HG03103 (cell line): ENCODE measurements around the gene BFSP1.

Experiments used
- ATAC-seq: cut with Tn5 transposase; IDR thresholded peaks from one replicate; pipeline ENCODE4 v1.9.1; 2021; ENCODE audit warnings: low read depth; ENCODE audit not compliant: unreplicated experiment

BFSP1 gene

DNA sequence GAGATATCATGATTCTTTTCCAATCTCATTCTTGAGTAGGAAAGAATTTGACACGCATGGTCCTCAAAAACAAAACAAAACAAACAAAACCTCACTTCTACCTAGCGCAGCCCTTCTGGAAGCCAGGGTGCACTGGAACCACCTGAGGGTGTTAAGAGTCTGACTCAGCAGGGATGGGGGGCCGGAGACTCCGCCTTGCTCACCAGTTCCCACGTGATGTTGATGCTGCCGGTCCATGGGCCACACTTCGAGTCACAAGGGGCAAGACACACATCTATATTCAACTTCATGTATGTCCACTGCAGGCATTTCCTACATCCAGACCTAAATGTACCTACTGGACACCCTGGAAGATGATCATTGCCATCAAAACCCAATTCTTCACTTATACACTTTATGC is 30.4 kb downstream of the BFSP1 start:
- no peak for ATAC-seq

GRCh38 chr20:17500271-17500670 is 30.9 kb downstream of the BFSP1 start:
- no peak for ATAC-seq

DNA sequence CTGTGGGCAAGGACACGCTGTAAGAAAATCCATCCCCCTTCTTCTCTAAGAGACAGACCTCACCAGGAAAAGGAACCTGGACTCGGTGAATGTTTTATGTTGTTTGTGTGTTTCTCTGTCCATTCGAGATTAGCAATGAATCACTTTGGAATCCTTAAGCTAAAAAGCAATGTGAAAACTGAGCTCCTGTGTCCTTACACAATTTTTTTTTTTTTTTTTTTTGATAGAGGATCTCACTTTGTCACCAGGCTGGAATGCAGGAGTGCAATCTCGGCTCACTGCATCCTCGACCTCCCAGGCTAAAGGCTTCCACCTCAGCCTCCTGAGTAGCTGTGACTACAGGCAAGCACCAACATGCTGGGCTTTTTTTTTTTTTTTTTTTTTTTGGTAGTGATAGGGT is 32.1 kb downstream of the BFSP1 start:
- no peak for ATAC-seq

DNA sequence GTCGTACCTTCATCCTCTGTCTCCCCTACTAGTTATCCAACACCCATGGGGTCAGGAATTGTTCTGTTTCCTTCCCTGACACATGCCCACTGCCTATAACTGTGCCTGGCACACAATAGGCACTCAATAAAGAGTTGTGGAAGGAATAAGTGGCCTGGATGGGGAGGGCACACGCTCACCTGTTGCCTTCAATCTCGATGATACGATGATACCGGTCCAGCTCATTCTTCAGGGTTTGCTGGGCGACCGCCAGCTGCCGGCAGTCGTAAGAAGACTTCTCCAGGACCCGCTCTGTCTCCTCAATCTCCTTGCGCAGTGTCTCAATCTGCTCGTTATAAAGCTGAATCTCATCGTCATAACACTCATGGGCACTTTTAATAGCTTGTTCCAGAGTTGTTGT is 32.5 kb downstream of the BFSP1 start:
- ATAC-seq, result no peak

DNA sequence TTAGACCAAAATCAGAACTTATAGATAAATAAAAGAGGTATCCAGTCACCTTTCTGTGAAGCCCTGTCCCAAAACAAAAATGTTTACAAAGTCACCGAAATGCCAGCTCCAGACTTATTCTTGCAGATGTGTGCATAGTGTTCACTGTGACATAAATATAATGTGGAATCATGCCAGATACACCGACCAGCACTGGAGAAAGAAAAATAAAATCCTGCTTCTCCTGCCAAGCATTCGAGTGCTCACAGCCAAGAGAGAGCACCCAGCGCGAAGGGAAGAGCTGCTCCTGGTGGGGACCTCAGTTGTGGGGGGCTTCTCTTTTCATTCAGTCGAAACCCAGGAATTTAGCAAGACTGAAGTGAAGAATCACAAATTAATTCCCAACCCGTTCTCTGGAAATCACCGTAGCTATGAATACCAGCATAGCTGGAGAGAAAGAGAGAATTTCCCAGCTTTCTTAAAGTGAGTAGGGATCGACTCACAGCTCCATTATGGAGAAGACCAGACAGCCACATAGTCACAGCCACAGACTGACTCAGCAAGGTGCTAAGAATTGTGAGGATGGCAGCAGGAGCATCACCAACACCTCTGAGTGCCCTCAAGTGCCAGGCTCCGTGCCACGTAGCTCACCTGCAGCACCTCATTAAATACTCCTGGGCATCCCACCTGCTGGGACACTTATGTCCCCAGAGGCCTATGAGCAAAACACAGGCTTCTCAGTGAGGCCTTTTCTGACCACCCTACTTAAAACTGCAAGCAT is 33.2 kb downstream of the BFSP1 start:
- ATAC-seq, result no peak

- ATAC-seq, result no peak
Observed at GRCh38 chr20:17495826-17496225, 35.4 kb downstream of the BFSP1 start.

DNA sequence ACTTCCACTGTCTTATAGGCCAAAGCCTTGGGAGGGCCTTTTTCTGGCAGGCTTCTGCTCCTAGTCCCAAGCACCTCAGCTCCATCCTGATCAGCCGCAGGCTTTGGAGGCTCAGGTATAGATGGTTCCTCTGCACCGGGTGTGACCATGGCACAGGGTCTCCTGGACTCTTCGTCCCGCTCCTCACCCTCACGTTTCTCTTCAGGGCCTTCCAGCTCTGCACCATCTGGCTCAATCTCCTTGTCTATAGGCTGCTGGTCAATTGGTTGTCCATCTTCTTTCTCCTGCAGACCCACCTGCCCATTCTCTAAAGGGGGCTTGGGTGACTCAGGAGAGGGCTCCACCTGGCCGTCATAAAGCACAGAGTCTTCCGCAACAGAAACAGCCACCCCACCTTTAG is 37.0 kb downstream of the BFSP1 start:
- ATAC-seq, result no peak

DNA sequence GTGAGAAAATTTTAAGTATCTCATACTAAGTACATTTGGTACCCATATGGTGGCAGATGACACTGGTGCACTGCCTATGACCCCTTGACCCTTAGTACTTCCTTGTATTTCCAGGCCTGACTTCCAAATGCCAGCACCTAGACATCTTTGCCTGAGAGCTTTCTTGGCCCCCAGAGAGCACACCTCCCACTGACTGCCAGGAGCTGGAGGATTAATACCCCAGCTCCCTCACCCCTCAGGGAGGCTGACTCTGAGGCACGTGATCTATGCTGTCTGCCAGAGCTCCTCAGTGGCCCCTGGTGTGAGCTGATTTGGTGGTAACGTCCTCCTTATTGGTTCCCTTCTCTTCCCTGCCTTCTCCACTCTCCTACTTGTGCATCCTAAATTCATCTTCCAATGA is 38.0 kb downstream of the BFSP1 start:
- ATAC-seq, result no peak

GRCh38 chr20:17491488-17491887 is 39.7 kb downstream of the BFSP1 start:
- no peak for ATAC-seq

DNA sequence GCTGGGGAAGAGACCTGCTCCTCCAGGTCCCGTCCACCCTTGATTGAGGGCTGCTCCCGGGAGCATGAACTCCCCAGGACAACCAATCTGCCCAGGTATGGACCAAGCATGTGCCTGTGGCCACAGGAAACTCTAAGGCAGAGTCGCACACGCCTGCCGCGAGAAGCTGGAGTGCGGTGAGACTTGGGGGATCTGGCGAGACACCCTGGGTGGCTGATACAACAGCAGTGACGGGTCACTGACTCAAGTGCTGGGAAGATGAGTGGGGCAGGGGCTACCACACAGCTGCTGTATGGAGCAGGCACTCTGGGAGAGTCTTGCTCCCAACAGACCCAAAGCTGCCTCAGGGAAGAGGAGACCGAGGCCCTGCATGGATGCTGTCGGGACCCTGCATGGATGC is 40.1 kb downstream of the BFSP1 start:
- ATAC-seq, result no peak

GRCh38 chr20:17490501-17490900 is 40.7 kb downstream of the BFSP1 start:
- ATAC-seq, result no peak

DNA sequence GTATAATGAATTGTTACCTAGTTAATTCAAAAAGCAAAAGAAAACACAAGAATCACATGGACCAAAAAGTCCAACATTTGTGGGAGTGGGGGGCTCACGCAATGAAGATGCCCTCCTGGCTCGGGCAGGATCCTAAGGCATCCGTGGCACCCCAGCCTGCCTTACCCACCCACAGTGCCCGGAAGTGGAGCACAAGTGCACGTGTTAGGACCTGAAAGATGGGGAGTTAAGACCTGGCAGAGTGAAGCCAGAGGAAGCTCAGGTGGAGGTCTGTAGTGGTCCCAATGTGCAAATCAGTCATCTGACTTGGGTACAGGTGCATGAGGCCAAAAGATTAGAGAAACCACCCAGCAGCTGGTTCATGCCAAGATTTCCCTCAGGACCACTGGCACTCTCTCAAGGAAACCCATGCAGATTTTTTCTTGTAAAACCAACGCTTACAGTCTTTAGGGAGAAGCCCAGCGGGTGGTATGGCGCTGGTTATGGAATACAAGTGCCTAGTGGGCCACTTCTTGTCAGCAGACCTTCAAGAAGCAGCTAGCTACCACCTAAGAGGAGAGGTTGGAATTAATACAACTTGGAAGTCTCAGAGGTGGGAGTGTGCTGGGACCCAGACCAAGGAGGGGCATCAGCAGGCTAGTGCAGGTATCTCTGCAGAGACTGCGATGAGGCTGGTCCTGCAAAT is 42.1 kb downstream of the BFSP1 start:
- no peak for ATAC-seq

DNA sequence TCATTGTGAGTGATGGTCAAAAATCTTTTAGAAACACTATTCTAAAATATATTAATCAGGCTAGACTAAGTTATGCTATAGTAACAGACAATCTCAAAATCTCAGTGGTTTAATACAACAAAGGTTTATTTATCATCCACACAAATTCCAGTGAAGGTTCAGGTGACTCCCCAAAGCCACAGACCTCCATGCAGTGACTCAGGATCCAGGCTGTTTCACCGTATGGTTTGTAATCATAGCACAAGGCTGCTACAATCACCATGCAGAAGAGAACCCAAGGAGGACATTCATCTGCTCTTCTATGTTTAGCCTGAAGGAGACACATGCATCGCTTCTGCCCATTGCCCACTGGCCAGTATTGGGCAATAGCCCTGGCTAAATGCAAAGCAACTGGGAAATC is 46.2 kb downstream of the BFSP1 start:
- ATAC-seq, result no peak

- no peak for ATAC-seq
Observed at GRCh38 chr20:17482536-17482935, 48.6 kb downstream of the BFSP1 start.

DNA sequence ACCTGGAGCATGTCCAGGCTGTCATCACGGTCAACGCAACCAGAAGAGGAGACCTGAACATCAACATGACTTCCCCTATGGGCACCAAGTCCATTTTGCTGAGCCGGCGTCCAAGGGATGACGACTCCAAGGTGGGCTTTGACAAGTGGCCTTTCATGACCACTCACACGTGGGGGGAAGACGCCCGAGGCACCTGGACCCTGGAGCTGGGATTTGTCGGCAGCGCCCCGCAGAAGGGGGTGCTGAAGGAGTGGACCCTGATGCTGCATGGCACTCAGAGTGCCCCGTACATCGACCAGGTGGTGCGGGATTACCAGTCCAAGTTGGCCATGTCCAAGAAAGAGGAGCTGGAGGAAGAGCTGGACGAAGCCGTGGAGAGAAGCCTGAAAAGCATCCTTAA is 49.5 kb downstream of the BFSP1 start:
- ATAC-seq, result no peak

DNA sequence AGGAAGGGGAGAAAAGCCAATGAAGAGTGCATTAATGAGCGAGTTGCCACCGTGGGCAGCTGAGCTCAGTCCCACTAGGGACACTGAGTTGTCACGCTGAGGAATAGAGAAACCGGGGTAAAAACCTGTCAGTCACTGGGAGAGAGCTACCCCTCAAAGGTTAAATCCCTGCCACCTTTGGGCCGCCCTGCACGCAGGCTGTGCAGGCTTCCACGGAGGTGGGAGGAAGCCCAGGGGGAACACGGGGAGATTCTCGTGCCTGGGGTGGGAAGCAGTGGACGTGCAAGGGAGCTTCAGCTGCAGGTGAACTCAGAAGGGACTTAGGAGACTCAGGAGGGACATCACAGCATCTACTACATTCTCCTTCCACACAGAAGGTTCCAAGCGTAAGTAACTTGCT is 50.5 kb downstream of the BFSP1 start:
- no peak for ATAC-seq

- ATAC-seq, result no peak
Observed at GRCh38 chr20:17479063-17479657, 52.0 kb downstream of the BFSP1 start.

- no peak for ATAC-seq
Observed at GRCh38 chr20:17473659-17474058, 57.5 kb downstream of the BFSP1 start.

DNA sequence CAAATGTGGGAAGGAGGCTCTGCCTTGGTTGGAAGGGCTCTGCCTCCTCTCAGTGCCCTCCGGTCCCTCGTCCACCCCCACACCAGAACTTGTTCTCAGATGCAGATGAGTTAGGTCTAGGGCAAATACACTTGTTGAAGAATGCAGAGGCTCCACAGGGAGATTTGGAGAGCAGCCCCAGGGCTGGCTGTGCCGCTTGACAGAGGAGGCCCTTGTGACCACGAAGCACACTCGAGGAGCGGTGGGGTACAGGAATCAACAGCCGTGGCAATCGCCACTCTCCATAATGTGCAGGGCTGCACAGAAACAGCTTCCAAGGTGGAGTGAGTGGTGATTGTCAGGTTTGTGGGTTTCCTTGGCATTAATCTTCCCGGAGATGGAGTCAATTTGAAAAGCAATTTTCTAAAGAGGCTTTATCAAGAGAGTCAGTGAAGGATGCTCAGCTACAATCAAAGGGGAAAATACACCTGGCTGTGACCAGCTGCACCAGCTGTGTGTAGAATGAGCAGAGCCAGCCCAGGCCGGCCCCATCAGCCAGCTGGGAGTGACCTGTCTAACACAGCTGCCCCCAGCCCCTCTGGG is 59.5 kb downstream of the BFSP1 start:
- no peak for ATAC-seq

DNA sequence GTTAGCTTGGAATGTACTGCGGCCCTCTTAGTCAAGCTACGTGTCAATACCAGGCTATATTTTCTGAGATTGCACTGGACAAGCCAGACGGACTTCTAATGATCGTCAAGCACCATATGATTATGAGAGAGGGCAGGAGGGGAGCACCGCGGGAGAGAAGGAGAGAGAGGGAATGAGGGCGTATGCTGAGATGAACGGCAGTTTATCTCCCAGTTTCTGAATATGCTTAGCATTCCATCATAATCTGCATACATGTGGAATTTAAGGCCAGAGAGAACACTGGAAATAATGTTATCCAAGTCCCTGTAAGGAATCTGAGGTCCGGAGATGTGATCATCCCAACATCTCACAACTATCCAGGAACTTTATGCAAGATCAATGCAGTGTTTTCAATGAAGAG is 60.2 kb downstream of the BFSP1 start:
- ATAC-seq, result no peak

DNA sequence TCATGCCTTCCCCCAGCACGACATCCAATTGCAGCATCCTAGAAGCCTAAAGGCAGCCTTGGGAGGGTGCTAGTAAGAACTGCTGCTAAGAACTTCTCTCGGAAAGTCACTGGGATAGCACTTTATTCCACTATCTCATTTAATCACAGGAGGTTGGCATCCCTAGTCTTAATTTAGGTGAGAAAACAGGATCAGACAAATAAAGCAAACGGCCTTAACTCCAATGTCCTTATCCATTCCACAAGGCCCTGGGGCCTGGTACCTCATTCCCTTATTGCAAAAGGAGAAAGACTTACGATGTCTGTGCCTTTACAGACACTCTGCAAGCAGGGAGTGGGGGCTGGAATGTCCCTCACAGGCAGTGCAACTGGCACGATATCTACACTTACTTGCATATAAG is 60.7 kb downstream of the BFSP1 start:
- no peak for ATAC-seq
